HepG2 (cell line): Measurements from ENCODE around the gene CDK3. TPM values are rescaled to one million over a fixed set of nuclear protein-coding genes. Genes with fewer than 3 reads are reported as not detected.

Experiments
- CC2D1A ChIP-seq: sonication (generic); formaldehyde crosslinking; IDR thresholded peaks from 2 replicates; pipeline ENCODE4 v1.8.1; 2023; ENCODE audit warnings: mild to moderate bottlenecking, missing genetic modification reagents
- CENPX ChIP-seq: sonication (generic); formaldehyde crosslinking; IDR thresholded peaks from 2 replicates; pipeline ENCODE4 v1.9.0; 2021; ENCODE audit warnings: mild to moderate bottlenecking, missing genetic modification reagents, moderate library complexity
- NR2C2 ChIP-seq: sonication (generic); formaldehyde crosslinking; IDR thresholded peaks from 2 replicates; pipeline ENCODE4 v1.4.0; 2020; ENCODE audit warnings: missing genetic modification reagents, mild to moderate bottlenecking, moderate library complexity, borderline replicate concordance
- PHF20 ChIP-seq: sonication (generic); formaldehyde crosslinking; IDR thresholded peaks from 2 replicates; pipeline ENCODE4 v1.5.0; 2020; ENCODE audit warnings: mild to moderate bottlenecking, missing genetic modification reagents
- RARG ChIP-seq: sonication (generic); formaldehyde crosslinking; IDR thresholded peaks from 2 replicates; pipeline ENCODE4 v1.4.0; 2020; ENCODE audit warnings: low read depth, mild to moderate bottlenecking, missing genetic modification reagents
- RFXANK ChIP-seq: IDR thresholded peaks from 2 replicates; pipeline ENCODE4 v1.6.1; 2016
- SAP130 ChIP-seq: IDR thresholded peaks from 2 replicates; pipeline ENCODE4 v1.6.1; 2016; ENCODE audit warnings: low read depth
- SMARCC2 ChIP-seq: fragments of 450-650 bp; IDR thresholded peaks from 2 replicates; pipeline ENCODE4 v1.6.1; 2017; ENCODE audit warnings: antibody characterized with exemption, mild to moderate bottlenecking
- SP2 ChIP-seq: sonication (generic); formaldehyde crosslinking; IDR thresholded peaks from 2 replicates; pipeline ENCODE4 v1.5.1; 2020; ENCODE audit warnings: mild to moderate bottlenecking, missing genetic modification reagents
- SRF ChIP-seq: IDR thresholded peaks from 2 replicates; pipeline ENCODE4 v1.6.1; 2011; ENCODE audit warnings: mild to moderate bottlenecking, low read depth, low read length, moderate library complexity
- TBP ChIP-seq: sonication (generic); formaldehyde crosslinking; IDR thresholded peaks from 2 replicates; pipeline ENCODE4 v1.5.0; 2020; ENCODE audit warnings: missing genetic modification reagents
- YEATS2 ChIP-seq: sonication (generic); formaldehyde crosslinking; IDR thresholded peaks from 2 replicates; pipeline ENCODE4 v1.4.0; 2020; ENCODE audit warnings: missing genetic modification reagents, borderline replicate concordance
- ZFP36 ChIP-seq: fragments of 150-350 bp; IDR thresholded peaks from 2 replicates; pipeline ENCODE4 v1.6.1; 2018; ENCODE audit warnings: borderline replicate concordance, low read length, low read depth; ENCODE audit not compliant: partially characterized antibody
- ZGPAT ChIP-seq: IDR thresholded peaks from 2 replicates; pipeline ENCODE4 v1.6.1; 2016; ENCODE audit warnings: mild to moderate bottlenecking
- ZNF205 ChIP-seq: IDR thresholded peaks from 2 replicates; pipeline ENCODE4 v1.6.1; 2018; ENCODE audit warnings: missing biosample characterization, missing genetic modification reagents
- ZNF260 ChIP-seq: sonication (generic); formaldehyde crosslinking; IDR thresholded peaks from 2 replicates; pipeline ENCODE4 v1.4.0; 2020; ENCODE audit warnings: missing genetic modification reagents, low read depth, mild to moderate bottlenecking, borderline replicate concordance
- ZNF354B ChIP-seq: sonication (generic); formaldehyde crosslinking; IDR thresholded peaks from 2 replicates; pipeline ENCODE4 v1.8.0; 2022; ENCODE audit warnings: mild to moderate bottlenecking, missing genetic modification reagents
- ZNF44 ChIP-seq: sonication (generic); formaldehyde crosslinking; IDR thresholded peaks from 2 replicates; pipeline ENCODE4 v1.5.1; 2020; ENCODE audit warnings: mild to moderate bottlenecking, missing genetic modification reagents
- ZNF503 ChIP-seq: sonication (generic); formaldehyde crosslinking; IDR thresholded peaks from 2 replicates; pipeline ENCODE4 v1.4.0; 2020; ENCODE audit warnings: missing genetic modification reagents
- ZSCAN31 ChIP-seq: sonication (generic); formaldehyde crosslinking; IDR thresholded peaks from 2 replicates; pipeline ENCODE4 v1.5.0; 2020; ENCODE audit warnings: low read depth, mild to moderate bottlenecking, missing genetic modification reagents
- polyA plus RNA-seq, 8 experiments: library from polyadenylated mRNA; depleted of rRNA in 3 of 8; stranded (reverse) in 7 of 8; unstranded in 1 of 8; fragments of >200 nt; fragmentation: Illumina TruSeq in 4 of 8; extraction: Trizol in 4 of 8; gene quantifications; 2 replicates each; pipeline versions ENCODE4 v1.2.1 to v1.2.3, GENCODE V29; 2011 to 2016; ENCODE audit warnings: low read depth in 4 of 8, missing spikeins in 1 of 8, mixed read lengths in 1 of 8; ENCODE audit not compliant: insufficient read depth in 1 of 8
- total RNA-seq, 5 experiments: library from RNA; depleted of rRNA; stranded (reverse); fragments of >200 nt; fragmentation: Illumina TruSeq; extraction: Trizol; gene quantifications; 2 replicates each; pipeline ENCODE4 v1.2.3, GENCODE V29; 2016; ENCODE audit warnings: low read depth in 1 of 5
- TF ChIP-seq, protein P1 (sequence below): sonication (generic); formaldehyde crosslinking; IDR thresholded peaks from 2 replicates; pipeline ENCODE4 v1.4.0; 2020; ENCODE audit warnings: low read depth, missing genetic modification reagents
- TF ChIP-seq, protein P2 (sequence below): sonication (generic); formaldehyde crosslinking; IDR thresholded peaks from 2 replicates; pipeline ENCODE4 v1.5.0; 2020; ENCODE audit warnings: mild to moderate bottlenecking, low read depth, missing genetic modification reagents, borderline replicate concordance

CDK3 gene
- total and polyA plus RNA-seq, 2 of the 13 experiments (the other 11 are each of a cell fraction or from before 2014, with no cell fraction given), result 5.8 to 11.4 TPM

DNA sequence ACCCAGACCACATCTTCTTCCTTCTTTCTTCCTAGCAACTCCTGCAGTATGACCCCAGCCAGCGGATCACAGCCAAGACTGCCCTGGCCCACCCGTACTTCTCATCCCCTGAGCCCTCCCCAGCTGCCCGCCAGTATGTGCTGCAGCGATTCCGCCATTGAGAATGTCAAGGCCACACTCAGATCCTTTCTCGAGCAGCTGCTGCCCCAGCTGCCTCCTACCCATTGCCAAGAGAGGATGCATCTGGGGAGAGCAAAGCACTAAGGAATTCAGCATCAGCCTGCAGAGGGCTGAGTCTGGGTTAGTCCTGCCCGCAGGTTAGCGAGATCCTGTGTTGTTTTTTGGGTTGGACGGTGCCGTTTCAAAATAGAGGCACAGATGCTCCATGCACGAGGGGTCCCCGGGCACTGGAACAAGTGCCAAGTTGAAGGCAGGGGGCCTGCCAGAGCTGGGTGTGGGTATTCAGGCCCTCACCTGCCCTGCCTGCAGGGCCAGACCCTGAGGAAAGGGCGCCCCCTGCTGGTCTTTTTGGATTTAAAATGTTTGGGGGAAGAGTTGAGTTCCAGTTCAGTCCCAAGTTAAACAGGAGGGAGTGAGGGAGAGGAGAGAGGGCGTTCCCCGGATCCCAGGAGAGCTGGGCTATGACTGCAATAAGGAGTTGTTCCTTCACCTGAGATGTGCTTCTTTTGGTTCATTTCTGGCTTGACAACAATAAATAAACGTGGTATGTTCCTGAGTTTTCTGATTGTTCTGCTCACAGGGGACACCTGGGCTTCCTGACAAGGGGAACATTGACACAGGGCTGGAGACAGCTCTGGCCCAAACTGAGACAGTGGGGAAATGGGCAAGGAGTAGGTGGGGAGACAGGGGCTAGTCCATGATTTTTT lies 4.9 kb downstream of the CDK3 start (continued):
- TF ChIP-seq ZGPAT (CRISPR knock-in tag) (0 out of 2 replicates have a peak, but pooled peaks have one; percentile 33), TBP (no peak), NR2C2 (CRISPR knock-in tag) (no peak), YEATS2 (CRISPR knock-in tag) (no peak; the same call in 1 of the 2 replicates), PHF20 (CRISPR knock-in tag) (no peak), ZSCAN31 (CRISPR knock-in tag) (no peak; the same call in 1 of the 2 replicates), SP2 (CRISPR knock-in tag) (no peak), SAP130 (0 out of 2 replicates have a peak, but pooled peaks have one; percentile 23), CENPX (no peak), RARG (CRISPR knock-in tag) (no peak), CC2D1A (CRISPR knock-in tag) (no peak), RFXANK (0 out of 2 replicates have a peak, but pooled peaks have one; percentile 37), ZNF260 (CRISPR knock-in tag) (no peak), ZNF354B (no peak), ZFP36 (no peak), SRF (no peak), ZNF205 (peak; percentile 61; the same call in 1 of the 2 replicates), ZNF503 (CRISPR knock-in tag) (no peak), ZNF44 (CRISPR knock-in tag) (no peak), SMARCC2 (no peak)
- TF ChIP-seq, protein P1, sequence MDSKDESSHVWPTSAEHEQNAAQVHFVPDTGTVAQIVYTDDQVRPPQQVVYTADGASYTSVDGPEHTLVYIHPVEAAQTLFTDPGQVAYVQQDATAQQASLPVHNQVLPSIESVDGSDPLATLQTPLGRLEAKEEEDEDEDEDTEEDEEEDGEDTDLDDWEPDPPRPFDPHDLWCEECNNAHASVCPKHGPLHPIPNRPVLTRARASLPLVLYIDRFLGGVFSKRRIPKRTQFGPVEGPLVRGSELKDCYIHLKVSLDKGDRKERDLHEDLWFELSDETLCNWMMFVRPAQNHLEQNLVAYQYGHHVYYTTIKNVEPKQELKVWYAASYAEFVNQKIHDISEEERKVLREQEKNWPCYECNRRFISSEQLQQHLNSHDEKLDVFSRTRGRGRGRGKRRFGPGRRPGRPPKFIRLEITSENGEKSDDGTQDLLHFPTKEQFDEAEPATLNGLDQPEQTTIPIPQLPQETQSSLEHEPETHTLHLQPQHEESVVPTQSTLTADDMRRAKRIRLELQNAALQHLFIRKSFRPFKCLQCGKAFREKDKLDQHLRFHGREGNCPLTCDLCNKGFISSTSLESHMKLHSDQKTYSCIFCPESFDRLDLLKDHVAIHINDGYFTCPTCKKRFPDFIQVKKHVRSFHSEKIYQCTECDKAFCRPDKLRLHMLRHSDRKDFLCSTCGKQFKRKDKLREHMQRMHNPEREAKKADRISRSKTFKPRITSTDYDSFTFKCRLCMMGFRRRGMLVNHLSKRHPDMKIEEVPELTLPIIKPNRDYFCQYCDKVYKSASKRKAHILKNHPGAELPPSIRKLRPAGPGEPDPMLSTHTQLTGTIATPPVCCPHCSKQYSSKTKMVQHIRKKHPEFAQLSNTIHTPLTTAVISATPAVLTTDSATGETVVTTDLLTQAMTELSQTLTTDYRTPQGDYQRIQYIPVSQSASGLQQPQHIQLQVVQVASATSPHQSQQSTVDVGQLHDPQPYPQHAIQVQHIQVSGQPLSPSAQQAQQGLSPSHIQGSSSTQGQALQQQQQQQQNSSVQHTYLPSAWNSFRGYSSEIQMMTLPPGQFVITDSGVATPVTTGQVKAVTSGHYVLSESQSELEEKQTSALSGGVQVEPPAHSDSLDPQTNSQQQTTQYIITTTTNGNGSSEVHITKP (CRISPR knock-in tag), result no peak
- TF ChIP-seq, protein P2, sequence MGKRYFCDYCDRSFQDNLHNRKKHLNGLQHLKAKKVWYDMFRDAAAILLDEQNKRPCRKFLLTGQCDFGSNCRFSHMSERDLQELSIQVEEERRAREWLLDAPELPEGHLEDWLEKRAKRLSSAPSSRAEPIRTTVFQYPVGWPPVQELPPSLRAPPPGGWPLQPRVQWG (CRISPR knock-in tag), result no peak
